Progenitor cell of endocrine pancreas (in vitro differentiated cells): ENCODE measurements around the gene POLN. TPM values are rescaled to one million over a fixed set of nuclear protein-coding genes. Genes with fewer than 3 reads are reported as not detected.

Experiments
- DNase-seq: peaks from one replicate; pipeline ENCODE4 v3.0.0; 2021; ENCODE audit warnings: low spot score; ENCODE audit not compliant: unreplicated experiment
- H3K27ac Mint-ChIP-seq: 2 replicates; pipeline ENCODE4 v1.8.0; 2021; ENCODE audit warnings: mild to moderate bottlenecking, moderate library complexity, mixed read lengths
- H3K27me3 Mint-ChIP-seq: 2 replicates; pipeline ENCODE4 v1.8.0; 2021; ENCODE audit warnings: mixed read lengths
- H3K36me3 Mint-ChIP-seq: 2 replicates; pipeline ENCODE4 v1.8.0; 2022; ENCODE audit warnings: mixed read lengths; ENCODE audit not compliant: insufficient read depth
- H3K4me1 Mint-ChIP-seq: 2 replicates; pipeline ENCODE4 v1.8.0; 2021; ENCODE audit warnings: low read depth, mixed read lengths
- H3K4me3 Mint-ChIP-seq: 2 replicates; pipeline ENCODE4 v1.8.0; 2021; ENCODE audit warnings: low read depth, mild to moderate bottlenecking, moderate library complexity, mixed read lengths
- H3K9me3 Mint-ChIP-seq: 2 replicates; pipeline ENCODE4 v1.8.0; 2021; ENCODE audit warnings: low read depth, mixed read lengths
- CTCF ChIP-seq: fragments of 200-600 bp; sonication (generic); IDR thresholded peaks from one replicate; pipeline ENCODE4 v1.5.0; 2021; ENCODE audit warnings: antibody characterized with exemption, mild to moderate bottlenecking; ENCODE audit not compliant: unreplicated experiment
- total RNA-seq: library from RNA; stranded (reverse); gene quantifications from 2 replicates; pipeline ENCODE4 v1.2.1, GENCODE V29; 2021

The POLN gene
- total RNA-seq, 1 donor from 2014 or later: 5.9 TPM

GRCh38 chr4:2085496-2085901 is 156.4 kb downstream of the POLN start:
- no peak for DNase-seq
- Mint-ChIP-seq H3K27me3 (peaks cover 22% of the 10 kb centered on the region), H3K9me3 (no peaks in the 10 kb centered on the region), H3K4me3 (no peak overlapping the region), H3K4me1 (peaks cover 12% of the 10 kb centered on the region), H3K27ac (no peak overlapping the region), H3K36me3 (no peaks in the 10 kb centered on the region)
- TF ChIP-seq CTCF: no peak

GRCh38 chr4:2084316-2084715 is 157.6 kb downstream of the POLN start:
- DNase-seq: no peak
- TF ChIP-seq CTCF: no peak
- H3K27ac Mint-ChIP-seq: no peak overlapping the region
- no peak overlapping the region for H3K4me3 Mint-ChIP-seq
- H3K9me3 Mint-ChIP-seq: no peaks in the 10 kb centered on the region
- H3K36me3 Mint-ChIP-seq: no peaks in the 10 kb centered on the region
- peaks cover 8% of the 10 kb centered on the region for H3K4me1 Mint-ChIP-seq
- H3K27me3 Mint-ChIP-seq: peaks cover 16% of the 10 kb centered on the region

- H3K9me3 Mint-ChIP-seq: no peaks in the 10 kb centered on the region
- no peaks in the 10 kb centered on the region for H3K36me3 Mint-ChIP-seq
- no peak overlapping the region for H3K4me3 Mint-ChIP-seq
- no peak for TF ChIP-seq CTCF
- H3K4me1 Mint-ChIP-seq: peaks cover 2% of the 10 kb centered on the region
- DNase-seq: no peak
- peaks cover 16% of the 10 kb centered on the region for H3K27me3 Mint-ChIP-seq
- H3K27ac Mint-ChIP-seq: no peak overlapping the region
Observed at GRCh38 chr4:2083826-2084160, 158.1 kb downstream of the POLN start.

GRCh38 chr4:2083116-2083825 is 158.7 kb downstream of the POLN start:
- DNase-seq: no peak

GRCh38 chr4:2082627-2083026 is 159.3 kb downstream of the POLN start:
- no peak overlapping the region for H3K4me3 Mint-ChIP-seq

More at GRCh38 chr4:2083116-2083825, 158.7 kb downstream of the POLN start:
- no peaks in the 10 kb centered on the region for H3K4me1 Mint-ChIP-seq
- no peak overlapping the region for H3K4me3 Mint-ChIP-seq
- H3K36me3 Mint-ChIP-seq: no peaks in the 10 kb centered on the region
- no peaks in the 10 kb centered on the region for H3K9me3 Mint-ChIP-seq
- H3K27me3 Mint-ChIP-seq: peaks cover 16% of the 10 kb centered on the region
- H3K27ac Mint-ChIP-seq: no peak overlapping the region
- no peak for TF ChIP-seq CTCF

More at GRCh38 chr4:2082627-2083026, 159.3 kb downstream of the POLN start:
- H3K27ac Mint-ChIP-seq: no peak overlapping the region
- no peaks in the 10 kb centered on the region for H3K36me3 Mint-ChIP-seq
- no peaks in the 10 kb centered on the region for H3K9me3 Mint-ChIP-seq
- peaks cover 18% of the 10 kb centered on the region for H3K27me3 Mint-ChIP-seq
- no peak for TF ChIP-seq CTCF
- no peak for DNase-seq
- H3K4me1 Mint-ChIP-seq: no peaks in the 10 kb centered on the region
